Chondrocyte (in vitro differentiated cells): ENCODE measurements around the gene SLC39A3. TPM values are rescaled to one million over a fixed set of nuclear protein-coding genes. Genes with fewer than 3 reads are reported as not detected.

ENCODE experiments used
- DNase-seq: peaks from one replicate; pipeline ENCODE4 v3.0.0; 2021; ENCODE audit warnings: mixed read lengths, low spot score
- H3K27ac Mint-ChIP-seq: one replicate; pipeline ENCODE4 v1.8.0; 2021; ENCODE audit warnings: mild to moderate bottlenecking, moderate library complexity, mixed read lengths; ENCODE audit not compliant: unreplicated experiment
- H3K27me3 Mint-ChIP-seq: 2 replicates; pipeline ENCODE4 v1.8.0; 2021; ENCODE audit warnings: low read depth, mixed read lengths
- H3K36me3 Mint-ChIP-seq: 2 replicates; pipeline ENCODE4 v1.8.0; 2021; ENCODE audit warnings: low read depth, mixed read lengths
- H3K4me1 Mint-ChIP-seq: 2 replicates; pipeline ENCODE4 v1.8.0; 2021; ENCODE audit warnings: low read depth, mild to moderate bottlenecking, mixed read lengths
- H3K4me3 Mint-ChIP-seq: one replicate; pipeline ENCODE4 v1.8.0; 2021; ENCODE audit warnings: mild to moderate bottlenecking, moderate library complexity, mixed read lengths; ENCODE audit not compliant: unreplicated experiment
- H3K9me3 Mint-ChIP-seq: 2 replicates; pipeline ENCODE4 v1.8.0; 2021; ENCODE audit warnings: low read depth, mixed read lengths
- total RNA-seq: library from RNA; stranded (reverse); gene quantifications from 3 replicates; pipeline ENCODE4 v1.2.1, GENCODE V29; 2021
- TF ChIP-seq, protein P1 (sequence below): fragments of 200-600 bp; sonication (generic); IDR thresholded peaks from 2 replicates; pipeline ENCODE4 v1.5.0; 2021; ENCODE audit warnings: antibody characterized with exemption, mild to moderate bottlenecking, moderate library complexity

Gene SLC39A3
- total RNA-seq, 1 donor from 2014 or later: 32.7 TPM

GRCh38 chr19:2782936-2783780, 43.3 kb upstream of the SLC39A3 start, which contains the start of gene SGTA:
TSS of gene SGTA (minus strand) at chr19:2783273. CDS start at chr19:2769068, 14,205 bp downstream.
- Mint-ChIP-seq H3K27me3 (no peaks in the 10 kb centered on the region), H3K27ac (peak within 1 kb of the TSS; percentile 98), H3K4me1 (peaks cover 44% of the 10 kb centered on the region), H3K4me3 (peak within 1 kb of the TSS; percentile 81), H3K9me3 (no peaks in the 10 kb centered on the region), H3K36me3 (no peaks in the 10 kb centered on the region)
- DNase-seq: peak; percentile 98
- TF ChIP-seq, protein P1, sequence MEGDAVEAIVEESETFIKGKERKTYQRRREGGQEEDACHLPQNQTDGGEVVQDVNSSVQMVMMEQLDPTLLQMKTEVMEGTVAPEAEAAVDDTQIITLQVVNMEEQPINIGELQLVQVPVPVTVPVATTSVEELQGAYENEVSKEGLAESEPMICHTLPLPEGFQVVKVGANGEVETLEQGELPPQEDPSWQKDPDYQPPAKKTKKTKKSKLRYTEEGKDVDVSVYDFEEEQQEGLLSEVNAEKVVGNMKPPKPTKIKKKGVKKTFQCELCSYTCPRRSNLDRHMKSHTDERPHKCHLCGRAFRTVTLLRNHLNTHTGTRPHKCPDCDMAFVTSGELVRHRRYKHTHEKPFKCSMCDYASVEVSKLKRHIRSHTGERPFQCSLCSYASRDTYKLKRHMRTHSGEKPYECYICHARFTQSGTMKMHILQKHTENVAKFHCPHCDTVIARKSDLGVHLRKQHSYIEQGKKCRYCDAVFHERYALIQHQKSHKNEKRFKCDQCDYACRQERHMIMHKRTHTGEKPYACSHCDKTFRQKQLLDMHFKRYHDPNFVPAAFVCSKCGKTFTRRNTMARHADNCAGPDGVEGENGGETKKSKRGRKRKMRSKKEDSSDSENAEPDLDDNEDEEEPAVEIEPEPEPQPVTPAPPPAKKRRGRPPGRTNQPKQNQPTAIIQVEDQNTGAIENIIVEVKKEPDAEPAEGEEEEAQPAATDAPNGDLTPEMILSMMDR: peak; percentile 69

DNA sequence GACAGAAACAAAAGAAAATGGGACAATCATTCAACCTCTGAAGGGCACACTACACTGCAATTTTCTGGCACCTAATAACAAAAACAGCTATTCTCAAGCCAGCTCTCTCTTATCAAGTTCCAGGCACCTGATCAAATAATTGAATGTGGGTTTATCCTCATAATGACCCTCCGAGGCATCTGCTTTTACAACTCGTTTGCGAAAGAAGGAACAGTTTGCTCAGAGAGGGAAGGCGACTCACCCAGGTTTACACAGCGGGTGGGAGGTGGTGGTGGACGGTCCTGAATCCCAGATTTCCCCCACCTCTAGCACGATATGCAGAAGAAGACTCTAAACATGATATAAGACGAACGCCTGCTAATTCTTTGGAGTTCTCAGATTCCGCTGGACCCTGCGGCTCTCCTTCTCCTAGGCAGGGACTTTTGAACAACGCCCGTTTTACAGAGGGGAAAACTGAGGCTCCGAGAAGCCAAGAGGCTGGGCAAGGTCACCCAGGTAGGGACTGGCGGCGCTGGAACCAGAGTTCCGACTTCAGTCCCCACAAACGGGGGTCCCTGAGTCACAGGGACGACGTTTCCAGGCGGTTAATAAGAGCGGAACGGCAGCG, 42.6 kb upstream of the SLC39A3 start:
- H3K27me3 Mint-ChIP-seq: no peaks in the 10 kb centered on the region
- no peaks in the 10 kb centered on the region for H3K9me3 Mint-ChIP-seq
- H3K36me3 Mint-ChIP-seq: no peaks in the 10 kb centered on the region
- H3K4me3 Mint-ChIP-seq: peak overlapping the region; percentile 81
- peaks cover 44% of the 10 kb centered on the region for H3K4me1 Mint-ChIP-seq
- DNase-seq: no peak
- H3K27ac Mint-ChIP-seq: peak overlapping the region; percentile 80
- TF ChIP-seq, protein P1: no peak

DNA sequence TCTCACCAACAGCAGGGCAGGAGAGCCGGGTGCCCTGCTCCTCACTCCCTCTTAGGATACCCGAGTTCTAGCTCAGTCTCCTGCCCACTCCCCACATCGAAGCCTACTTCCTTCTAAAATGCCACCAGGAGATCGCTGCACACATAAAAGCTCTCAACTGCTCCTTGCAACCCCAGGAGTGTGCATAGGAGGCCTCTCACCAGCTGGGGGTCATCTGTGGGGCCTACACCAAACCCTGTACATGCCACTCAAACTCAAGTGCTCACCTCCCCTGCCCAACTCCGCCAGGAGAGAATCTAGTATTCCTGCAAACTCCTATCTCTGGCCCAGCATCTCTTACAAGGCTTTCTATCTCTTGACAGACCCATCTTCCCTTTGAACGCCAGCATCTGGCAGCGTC, 40.5 kb upstream of the SLC39A3 start:
- Mint-ChIP-seq H3K27ac (peak overlapping the region; percentile 47), H3K36me3 (peaks cover under 1% of the 10 kb centered on the region), H3K9me3 (no peaks in the 10 kb centered on the region), H3K4me3 (no peak overlapping the region), H3K27me3 (no peaks in the 10 kb centered on the region), H3K4me1 (peaks cover 40% of the 10 kb centered on the region)
- no peak for DNase-seq
- TF ChIP-seq, protein P1: no peak

DNA sequence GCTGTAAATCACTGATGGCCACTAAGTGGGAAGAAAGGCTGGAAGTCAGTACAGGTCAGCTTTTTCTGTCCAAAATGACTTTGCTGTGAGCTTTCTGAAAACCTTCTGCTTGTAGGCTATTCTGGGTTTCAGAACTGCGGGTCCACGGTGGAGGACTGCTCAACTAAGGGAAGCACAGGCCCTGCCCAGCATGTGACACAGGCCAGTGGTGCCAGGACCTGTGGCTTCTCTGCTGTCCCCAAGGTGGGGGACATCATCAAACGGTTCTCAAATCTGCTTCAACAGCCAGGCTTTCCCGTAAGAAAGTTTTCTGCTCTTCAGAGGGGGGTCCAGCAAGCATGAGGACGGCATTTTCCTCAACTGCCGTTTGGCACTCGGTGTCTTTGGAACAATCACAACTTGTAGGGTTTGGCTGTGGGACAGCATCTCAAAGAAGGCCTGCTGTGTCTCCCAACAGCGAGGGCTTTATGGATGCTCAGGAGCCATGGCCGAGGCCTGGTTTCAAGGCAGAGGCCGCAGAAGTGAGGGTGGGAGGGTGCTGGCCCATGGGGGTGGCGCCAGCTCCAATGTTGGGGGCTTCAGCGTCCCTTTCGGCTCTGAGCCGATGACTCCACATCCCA, 39.4 kb upstream of the SLC39A3 start:
- DNase-seq: no peak
- TF ChIP-seq, protein P1: no peak
- Mint-ChIP-seq H3K36me3 (peaks cover 1% of the 10 kb centered on the region), H3K27ac (no peak overlapping the region), H3K27me3 (no peaks in the 10 kb centered on the region), H3K4me1 (peaks cover 40% of the 10 kb centered on the region), H3K9me3 (no peaks in the 10 kb centered on the region), H3K4me3 (no peak overlapping the region)
